ENCODE measurements around the gene CNOT10.
"Not testable (repeated sequence)": the region's sequence is repeated elsewhere in the genome, so short reads cannot be mapped to it uniquely, and the experiment has no call there.

CNOT10 gene

DNA sequence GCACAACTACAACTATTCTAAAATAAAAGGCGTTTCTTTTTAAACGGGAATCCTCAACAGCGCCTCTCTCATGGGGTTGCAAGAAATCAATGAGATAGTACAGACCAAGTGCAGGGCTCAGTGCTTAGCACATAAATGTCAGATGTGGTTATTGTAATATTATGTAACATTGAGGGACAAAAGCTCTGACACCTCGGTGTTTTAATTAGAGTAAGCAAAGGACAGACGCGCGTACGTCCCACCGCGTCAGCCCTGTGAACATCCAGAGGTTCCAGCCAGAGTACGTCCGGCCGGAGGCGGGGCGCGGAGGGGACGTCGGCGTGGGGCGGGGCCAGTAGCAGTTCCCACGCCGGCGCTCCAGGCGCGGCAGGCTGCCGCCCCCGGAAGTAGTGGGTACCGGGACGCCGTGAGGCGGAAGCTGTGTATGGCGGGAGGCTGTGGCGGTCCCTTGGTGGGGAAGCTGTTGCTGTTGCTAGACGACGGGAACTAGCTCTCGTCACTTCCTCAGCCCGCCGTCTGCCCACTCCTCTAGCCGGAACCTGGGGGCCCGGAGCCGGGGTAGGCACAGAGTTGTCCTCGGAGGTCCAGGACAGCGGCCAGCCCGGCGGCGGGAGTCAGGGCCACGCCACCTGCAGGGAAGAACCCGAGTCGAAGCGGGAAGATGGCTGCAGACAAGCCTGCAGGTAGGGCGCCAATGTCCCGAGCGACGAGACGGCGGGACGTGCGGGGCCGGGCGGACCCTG, at the start of gene CNOT10:
CNOT10 (plus strand) TSS at position 389 of the 743 bp plus-strand sequence; CDS start at position 662, 273 bp downstream.
- peak; percentile 87 for DNase-seq (ENCODE audit: low read depth)

- DNase-seq (ENCODE audit: low read depth), result no peak
Observed at GRCh38 chr3:32640939-32641338, 44.0 kb upstream of the CNOT10 start.

DNA sequence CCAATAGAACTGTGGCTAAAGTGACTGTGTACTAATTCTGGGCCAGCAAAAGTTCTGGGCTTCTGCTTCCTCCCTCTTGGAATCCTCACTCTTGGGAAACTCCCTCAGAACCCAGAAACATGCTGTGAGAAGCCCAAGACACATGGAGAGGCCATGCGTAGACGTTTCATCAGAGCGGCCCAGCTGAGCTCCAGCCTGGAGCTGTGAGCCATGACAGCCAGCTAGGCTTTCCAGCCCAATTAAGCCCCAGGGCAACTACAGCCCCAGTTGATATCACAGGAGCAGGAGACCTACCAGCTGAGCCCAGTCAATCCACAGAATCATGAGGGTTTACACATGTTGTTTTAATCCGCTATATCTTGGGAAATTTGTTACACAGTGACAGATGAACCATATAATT, 43.6 kb upstream of the CNOT10 start:
- no peak for DNase-seq (ENCODE audit: low read depth)

DNA sequence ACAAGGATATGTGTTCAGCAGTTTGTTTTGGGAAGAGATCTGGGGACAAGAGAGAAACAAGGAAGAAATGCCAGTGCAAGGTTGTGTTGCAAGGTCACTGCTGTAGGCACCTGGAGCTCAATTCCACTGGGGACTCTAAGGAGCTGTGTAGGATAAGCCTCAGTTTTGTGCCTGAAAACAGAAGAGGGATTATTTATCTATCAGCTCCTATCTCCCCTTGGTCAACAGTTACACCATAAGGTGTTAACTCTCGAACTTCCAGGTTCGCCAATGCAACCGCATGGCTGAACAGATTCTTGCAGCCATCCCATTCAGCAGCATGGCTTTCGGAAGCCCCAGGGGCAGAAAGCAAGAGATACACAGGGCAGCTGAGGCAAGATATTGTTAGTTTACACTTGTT, 41.6 kb upstream of the CNOT10 start:
- no peak for DNase-seq (ENCODE audit: low read depth)

GRCh38 chr3:32643816-32644215, 41.2 kb upstream of the CNOT10 start:
- no peak for DNase-seq (ENCODE audit: low read depth)

- no peak for DNase-seq (ENCODE audit: low read depth)
Observed at GRCh38 chr3:32644380-32644779, 40.6 kb upstream of the CNOT10 start.

GRCh38 chr3:32646761-32647160, 38.2 kb upstream of the CNOT10 start:
- no peak for DNase-seq (ENCODE audit: low read depth)

DNA sequence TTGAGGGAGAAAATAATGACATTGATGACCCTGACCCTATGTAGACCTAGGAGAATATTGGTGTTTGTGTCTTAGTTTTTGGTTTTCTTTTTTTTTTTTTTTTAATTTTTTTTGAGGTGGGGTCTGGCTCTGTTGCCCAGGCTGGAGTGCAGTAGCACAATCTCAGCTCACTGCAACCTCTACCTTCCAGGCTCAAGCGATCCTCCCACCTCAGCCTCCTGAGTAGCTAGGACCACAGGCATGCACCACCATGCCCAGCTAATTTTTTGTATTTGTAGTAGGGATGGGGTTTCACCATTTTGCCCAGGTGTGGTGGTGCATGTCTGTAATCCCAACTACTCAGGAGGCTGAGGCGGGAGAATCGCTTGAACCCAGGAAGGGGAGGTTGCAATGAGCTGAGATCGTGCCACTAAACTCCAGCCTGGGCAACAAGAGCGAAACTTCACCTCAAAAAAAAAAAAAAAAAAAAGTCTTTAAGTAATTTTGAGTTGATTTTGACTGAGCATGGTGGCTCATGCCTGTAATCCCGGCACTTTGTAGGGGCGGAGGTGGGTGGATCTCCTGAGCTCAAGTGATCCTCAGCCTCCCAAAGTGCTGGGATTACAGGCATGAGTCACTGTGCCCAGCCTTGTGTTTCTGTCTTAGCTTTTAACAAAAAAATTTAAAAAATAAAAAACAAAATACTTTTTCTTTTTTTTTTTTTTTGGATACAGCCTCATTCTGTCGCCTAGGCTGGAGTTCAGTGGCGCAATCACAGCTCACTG, 32.5 kb upstream of the CNOT10 start:
- not testable (repeated sequence) for DNase-seq (ENCODE audit: low read depth)

GRCh38 chr3:32655167-32655566, 29.8 kb upstream of the CNOT10 start:
- no peak for DNase-seq (ENCODE audit: low read depth)

DNA sequence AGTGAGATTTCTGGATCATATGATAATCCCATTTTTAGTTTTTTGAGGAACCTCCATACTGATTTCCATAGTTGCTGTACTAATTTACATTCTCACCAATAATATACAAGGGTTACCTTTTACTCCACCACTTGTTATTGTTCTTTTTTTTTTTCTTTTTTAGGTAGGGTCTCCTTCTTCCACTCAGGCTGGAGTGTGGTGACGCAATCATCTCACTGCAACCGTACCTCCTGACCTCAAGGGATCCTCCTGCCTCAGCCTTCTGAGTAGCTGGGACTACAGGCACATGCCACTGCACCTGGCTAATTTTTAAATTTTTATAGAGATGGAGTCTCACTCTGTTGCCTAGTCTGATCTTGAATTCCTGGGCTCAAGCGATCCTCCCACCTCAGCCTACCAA, 24.4 kb upstream of the CNOT10 start:
- no peak for DNase-seq (ENCODE audit: low read depth)

GRCh38 chr3:32662647-32663046, 22.3 kb upstream of the CNOT10 start:
- no peak for DNase-seq (ENCODE audit: low read depth)

DNA sequence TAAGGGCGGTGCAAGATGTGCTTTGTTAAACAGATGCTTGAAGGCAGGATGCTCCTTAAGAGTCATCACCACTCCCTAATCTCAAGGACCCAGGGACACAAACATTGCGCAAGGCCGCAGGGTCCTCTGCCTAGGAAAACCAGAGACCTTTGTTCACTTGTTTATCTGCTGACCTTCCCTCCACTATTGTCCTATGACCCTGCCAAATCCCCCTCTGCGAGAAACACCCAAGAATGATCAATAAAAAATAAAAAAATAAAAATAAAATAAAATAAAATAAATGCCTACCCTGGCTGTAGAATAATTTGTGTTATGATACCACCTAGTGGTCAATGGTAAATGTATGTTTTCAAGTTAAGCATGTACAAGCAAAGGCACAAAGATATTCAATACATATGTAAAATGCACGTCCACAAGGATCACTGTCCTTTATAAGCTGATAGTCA, 20.3 kb upstream of the CNOT10 start:
- not testable (repeated sequence) for DNase-seq (ENCODE audit: low read depth)

DNA sequence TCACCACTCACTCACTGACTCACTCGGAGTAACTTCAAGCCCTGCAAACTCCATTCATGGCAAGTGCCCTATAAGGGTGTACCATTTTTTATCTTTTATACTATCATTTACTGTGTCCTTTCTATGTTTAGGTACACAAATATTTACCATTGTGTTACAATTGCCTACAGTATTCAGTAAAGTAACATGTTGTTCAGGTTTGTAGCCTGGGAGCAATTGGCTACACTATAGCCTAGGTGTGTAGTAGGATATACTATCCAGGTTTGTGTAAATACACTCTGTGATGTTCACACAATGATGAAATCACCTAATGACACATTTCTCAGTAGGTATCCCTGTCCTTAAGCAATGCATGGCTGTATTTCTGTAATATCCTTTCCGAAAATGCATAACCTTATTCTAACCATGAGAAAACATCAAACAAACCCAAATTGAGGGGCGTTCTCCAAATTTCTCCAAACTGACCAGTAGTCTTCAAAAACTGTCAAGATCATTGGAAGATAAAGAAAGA, 17.9 kb upstream of the CNOT10 start:
- DNase-seq (ENCODE audit: low read depth), result no peak

GRCh38 chr3:32669226-32669625, 15.8 kb upstream of the CNOT10 start:
- not testable (repeated sequence) for DNase-seq (ENCODE audit: low read depth)

DNA sequence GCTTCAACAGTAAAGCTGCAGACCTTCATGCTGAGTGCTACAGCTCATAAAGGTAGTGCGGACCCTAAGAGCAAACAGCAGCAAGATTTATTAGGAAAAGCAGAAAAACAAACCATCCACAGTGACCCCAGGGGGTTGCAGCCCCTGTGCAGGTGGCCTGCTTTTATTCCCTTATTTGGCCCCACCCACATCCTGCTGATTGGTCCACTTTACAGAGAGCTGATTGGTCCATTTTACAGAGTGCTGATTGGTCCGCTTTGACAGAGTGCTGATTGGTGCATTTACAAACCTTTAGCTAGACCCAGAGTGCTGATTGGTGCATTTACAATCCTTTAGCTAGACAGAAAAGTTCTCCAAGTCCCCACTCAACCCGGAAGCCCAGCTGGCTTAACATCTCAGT, 11.3 kb upstream of the CNOT10 start:
- not testable (repeated sequence) for DNase-seq (ENCODE audit: low read depth)

DNA sequence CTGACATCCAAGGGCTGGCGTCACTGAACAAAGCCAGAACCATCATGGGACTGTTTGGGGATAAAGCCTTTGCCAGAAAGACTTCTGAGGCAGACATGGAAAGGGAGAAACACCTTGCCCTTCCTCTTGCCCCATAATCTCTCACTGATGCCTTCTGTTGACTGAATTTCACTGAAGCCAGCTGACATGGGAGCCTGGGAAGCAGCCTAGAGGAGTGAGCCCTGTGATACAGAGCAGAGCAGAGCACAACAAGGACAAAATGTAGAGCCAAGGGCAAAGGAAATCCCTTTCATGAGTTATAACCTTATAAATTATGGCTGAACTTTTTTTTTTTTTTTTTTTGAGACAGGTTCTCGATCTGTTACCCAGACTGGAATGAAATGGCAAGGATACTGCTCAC, 9.8 kb upstream of the CNOT10 start:
- DNase-seq (ENCODE audit: low read depth), result no peak

- DNase-seq (ENCODE audit: low read depth), result no peak
Observed at GRCh38 chr3:32675650-32676049, 9.3 kb upstream of the CNOT10 start.

DNA sequence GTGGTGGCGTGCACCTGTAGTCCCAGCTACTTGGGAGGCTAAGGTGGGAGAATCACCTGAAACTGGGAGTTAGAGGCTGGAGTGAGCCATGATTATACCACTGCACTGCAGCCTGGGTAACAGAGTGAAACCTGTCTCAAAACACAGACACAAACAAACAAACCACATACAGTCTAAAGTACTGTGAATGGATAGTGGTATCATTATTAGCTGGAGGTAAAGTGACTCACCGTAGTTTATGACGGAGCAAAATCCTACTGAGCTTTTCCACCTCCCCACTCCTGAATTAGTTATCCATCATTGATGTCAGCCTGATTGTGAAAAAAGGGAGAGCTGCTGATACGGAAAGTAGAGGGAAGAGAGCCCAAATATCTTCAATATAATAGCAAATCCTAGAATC, 3.2 kb upstream of the CNOT10 start:
- no peak for DNase-seq (ENCODE audit: low read depth)

GRCh38 chr3:32684029-32684799, 774 bp upstream of the CNOT10 start:
- no peak for DNase-seq (ENCODE audit: low read depth)

DNA sequence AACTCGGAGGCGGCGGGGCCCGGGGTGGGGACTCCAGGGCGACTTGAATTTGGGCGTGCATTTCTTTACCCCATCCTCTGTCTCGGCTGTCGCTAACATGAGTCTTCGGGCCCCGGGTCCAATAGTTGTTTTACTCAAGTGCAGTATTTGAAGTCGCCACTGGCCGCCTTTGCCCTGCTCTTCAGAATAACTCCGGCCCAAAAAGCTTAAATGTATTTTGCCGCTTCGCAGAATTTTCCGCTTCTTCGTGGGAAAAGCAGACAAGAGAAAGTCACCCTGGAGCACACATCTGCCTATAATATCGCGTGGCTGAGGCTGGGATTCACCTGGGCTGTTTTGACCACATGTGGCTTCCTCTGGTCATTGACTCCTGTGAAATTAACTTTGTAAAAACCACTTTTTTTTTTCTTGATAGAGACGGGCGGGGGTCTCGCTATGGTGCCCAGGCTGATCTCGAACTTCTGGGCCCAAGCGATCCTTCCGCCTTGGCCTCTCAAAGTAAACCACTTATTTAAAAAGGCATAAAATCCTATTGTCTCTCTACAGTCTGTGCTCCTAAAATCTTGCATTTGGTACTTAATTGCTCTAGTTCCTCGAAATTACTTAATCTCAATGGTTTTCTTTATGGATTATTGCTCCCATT, 676 bp downstream of the CNOT10 start:
- DNase-seq (ENCODE audit: low read depth), result no peak

DNA sequence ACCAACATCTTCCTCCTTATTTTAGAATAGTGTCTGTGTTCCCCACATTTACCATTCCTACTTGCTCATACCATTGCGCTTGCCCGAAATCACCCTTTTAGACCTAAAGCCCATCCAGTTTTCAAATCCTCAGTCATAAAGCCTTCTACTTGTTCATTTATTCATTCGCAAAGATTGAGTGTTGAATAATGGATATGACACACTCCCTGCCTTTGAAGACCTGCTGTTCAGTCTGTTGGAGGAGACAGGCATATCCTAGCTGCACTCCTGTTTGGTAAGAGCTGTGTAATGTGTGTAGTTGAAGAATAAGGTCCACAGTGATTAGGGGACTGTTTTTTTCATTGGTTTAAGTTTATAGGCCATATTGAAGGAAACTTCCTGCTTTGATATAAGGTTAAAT, 1.7 kb downstream of the CNOT10 start:
- DNase-seq (ENCODE audit: low read depth), result no peak

DNA sequence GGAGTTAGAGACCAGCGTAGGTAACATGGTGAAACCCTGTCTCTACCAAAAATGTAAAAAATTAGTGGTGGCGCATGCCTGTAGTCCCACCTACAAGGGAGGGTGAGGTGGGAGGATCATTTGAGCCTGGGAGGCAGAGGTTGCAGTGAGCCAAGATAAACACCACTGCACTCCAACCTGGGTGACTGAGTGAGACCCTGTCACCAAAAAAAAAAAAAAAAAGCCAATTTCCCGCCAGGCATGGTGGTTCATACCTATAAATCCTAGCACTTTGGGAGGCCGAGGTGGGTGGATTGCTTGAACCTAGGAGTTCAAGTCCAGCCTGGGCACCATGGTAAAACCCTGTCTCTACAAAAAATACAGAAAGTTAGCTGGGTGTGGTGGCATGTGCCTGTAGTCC, 6.9 kb downstream of the CNOT10 start:
- DNase-seq (ENCODE audit: low read depth), result no peak
